B cell (primary cell): ENCODE data around the gene FAM217B.

Experiments
- EZH2 ChIP-seq: IDR thresholded peaks from 2 replicates; pipeline ENCODE4 v1.6.1; 2012; ENCODE audit warnings: borderline replicate concordance, low read depth, mild to moderate bottlenecking, moderate library complexity, low read length; ENCODE audit not compliant: insufficient read depth, poor library complexity, severe bottlenecking
- TF ChIP-seq, protein P1 (sequence below): fragments of 200-600 bp; IDR thresholded peaks from one replicate; pipeline ENCODE4 v1.8.0; 2022; ENCODE audit warnings: antibody characterized with exemption, mild to moderate bottlenecking

- TF ChIP-seq, protein P1, sequence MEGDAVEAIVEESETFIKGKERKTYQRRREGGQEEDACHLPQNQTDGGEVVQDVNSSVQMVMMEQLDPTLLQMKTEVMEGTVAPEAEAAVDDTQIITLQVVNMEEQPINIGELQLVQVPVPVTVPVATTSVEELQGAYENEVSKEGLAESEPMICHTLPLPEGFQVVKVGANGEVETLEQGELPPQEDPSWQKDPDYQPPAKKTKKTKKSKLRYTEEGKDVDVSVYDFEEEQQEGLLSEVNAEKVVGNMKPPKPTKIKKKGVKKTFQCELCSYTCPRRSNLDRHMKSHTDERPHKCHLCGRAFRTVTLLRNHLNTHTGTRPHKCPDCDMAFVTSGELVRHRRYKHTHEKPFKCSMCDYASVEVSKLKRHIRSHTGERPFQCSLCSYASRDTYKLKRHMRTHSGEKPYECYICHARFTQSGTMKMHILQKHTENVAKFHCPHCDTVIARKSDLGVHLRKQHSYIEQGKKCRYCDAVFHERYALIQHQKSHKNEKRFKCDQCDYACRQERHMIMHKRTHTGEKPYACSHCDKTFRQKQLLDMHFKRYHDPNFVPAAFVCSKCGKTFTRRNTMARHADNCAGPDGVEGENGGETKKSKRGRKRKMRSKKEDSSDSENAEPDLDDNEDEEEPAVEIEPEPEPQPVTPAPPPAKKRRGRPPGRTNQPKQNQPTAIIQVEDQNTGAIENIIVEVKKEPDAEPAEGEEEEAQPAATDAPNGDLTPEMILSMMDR, result no peak
- no peak for TF ChIP-seq EZH2
These were observed 53.7 kb downstream of the FAM217B start for GRCh38 chr20:59993736-59994430.
